DOHH2 (cell line): ENCODE results near the gene SLCO6A1.

ENCODE experiments used
- EZH2phosphoT487 ChIP-seq: fragments of 200-600 bp; sonication (generic); IDR thresholded peaks from 2 replicates; pipeline ENCODE4 v1.6.1; 2017; ENCODE audit warnings: borderline replicate concordance, mild to moderate bottlenecking, antibody characterized with exemption, low read length, moderate library complexity, mixed read lengths
- TF ChIP-seq, protein P1 (sequence below): fragments of 200-600 bp; sonication (generic); IDR thresholded peaks from one replicate; pipeline ENCODE4 v1.5.1; 2014; ENCODE audit warnings: antibody characterized with exemption, mild to moderate bottlenecking, low read depth, low read length; ENCODE audit not compliant: poor library complexity, severe bottlenecking

DNA sequence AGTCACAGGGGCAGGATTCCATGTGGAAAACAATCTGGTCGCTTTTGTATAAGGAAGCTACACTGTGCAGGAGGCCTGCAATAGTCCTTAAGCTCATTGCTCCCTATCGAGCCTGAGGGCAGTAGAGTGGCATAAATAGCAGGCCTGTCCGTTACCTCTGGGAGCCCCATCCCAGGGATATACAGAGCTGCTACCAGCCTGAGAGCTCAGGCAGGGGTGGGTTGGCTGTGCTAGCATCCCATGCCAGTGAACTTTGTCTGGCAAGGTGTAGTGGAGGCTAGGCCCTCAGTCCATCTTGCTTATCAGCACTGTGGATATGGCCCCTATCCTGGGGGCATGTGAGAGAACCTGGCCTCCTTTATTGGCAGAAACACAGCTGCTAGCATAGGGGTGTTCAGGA, 47.7 kb downstream of the SLCO6A1 start:
- TF ChIP-seq, protein P1, sequence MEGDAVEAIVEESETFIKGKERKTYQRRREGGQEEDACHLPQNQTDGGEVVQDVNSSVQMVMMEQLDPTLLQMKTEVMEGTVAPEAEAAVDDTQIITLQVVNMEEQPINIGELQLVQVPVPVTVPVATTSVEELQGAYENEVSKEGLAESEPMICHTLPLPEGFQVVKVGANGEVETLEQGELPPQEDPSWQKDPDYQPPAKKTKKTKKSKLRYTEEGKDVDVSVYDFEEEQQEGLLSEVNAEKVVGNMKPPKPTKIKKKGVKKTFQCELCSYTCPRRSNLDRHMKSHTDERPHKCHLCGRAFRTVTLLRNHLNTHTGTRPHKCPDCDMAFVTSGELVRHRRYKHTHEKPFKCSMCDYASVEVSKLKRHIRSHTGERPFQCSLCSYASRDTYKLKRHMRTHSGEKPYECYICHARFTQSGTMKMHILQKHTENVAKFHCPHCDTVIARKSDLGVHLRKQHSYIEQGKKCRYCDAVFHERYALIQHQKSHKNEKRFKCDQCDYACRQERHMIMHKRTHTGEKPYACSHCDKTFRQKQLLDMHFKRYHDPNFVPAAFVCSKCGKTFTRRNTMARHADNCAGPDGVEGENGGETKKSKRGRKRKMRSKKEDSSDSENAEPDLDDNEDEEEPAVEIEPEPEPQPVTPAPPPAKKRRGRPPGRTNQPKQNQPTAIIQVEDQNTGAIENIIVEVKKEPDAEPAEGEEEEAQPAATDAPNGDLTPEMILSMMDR, result no peak
- TF ChIP-seq EZH2phosphoT487, result no peak
